CD4-positive, alpha-beta T cell treated with Interleukin-4 for 4 hours (primary cell): ENCODE data around the gene RCC2.
A peak's percentile ranks its signal among the peaks of the same experiment; 100 is the strongest.
"Not testable (repeated sequence)": the region's sequence is repeated elsewhere in the genome, so short reads cannot be mapped to it uniquely, and the experiment has no call there.

Source experiments
- DNase-seq: peaks from one replicate; pipeline ENCODE4 v3.0.0-alpha.2; 2020

The RCC2 gene

DNA sequence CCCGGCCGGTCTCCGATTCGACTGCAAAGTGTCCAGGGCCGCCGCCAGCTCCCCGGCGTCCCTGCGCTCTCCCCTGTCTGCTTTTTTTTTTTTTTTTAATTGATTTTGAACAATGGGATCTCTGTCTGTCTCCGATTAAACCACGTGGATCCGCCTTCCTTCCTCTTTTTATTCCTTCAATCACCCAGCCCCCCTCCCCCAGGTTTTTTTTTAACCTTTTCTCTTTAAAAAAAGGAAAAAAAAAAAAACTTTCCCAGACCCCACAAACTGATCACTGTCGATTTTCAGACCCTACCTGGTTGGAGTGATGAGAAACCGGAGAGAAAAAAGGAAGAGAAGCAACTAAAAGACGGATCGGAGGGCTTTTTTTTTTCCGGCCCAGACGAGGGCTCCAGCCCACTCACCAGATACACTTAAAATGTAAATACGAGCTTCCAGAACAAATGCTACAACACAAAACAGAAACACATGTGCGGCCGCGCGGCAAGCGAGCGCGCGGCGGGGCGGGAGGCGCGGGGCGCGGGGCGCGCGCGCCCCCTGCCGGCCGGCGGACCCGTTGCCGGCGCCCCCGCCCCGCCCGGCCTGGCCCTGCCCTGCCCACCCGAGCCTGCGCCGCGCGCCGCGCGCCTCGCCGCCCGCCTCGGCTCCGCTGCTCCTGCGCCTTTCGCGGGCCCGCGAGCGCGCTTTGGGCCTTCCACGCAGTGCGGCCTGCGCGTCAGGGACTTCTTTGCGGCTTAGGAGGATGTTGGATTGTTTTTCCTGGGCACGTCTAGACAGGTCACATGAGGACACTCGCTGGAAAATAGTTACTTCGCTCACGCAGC lies at the start of gene RCC2:
RCC2 (minus strand) TSS at position 428 of the 824 bp plus-strand sequence. CDS start 1,163 bp downstream, outside the sequence.
- DNase-seq = peak; percentile 79

DNA sequence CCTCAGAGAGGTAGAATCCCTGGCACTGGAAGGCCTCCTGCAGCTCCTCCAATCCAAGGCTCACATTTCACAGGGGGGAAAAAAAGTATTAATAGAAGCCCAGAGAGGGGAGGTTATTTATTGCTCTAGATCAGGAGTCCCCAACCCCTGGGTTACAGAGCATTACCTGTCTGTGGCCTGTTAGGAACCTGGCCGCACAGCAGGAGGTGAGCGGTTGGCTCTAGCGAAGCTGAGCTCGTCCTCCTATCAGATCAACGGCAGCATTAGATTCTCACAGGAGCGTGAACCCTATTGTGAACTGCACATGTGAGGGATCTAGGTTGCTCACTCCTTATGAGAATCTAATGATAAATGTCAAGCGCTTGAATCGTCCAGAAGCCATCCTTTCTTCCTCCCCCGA lies 46.8 kb upstream of the RCC2 start:
- DNase-seq = no peak

GRCh38 chr1:17485281-17485680 lies 45.8 kb upstream of the RCC2 start:
- no peak for DNase-seq

DNA sequence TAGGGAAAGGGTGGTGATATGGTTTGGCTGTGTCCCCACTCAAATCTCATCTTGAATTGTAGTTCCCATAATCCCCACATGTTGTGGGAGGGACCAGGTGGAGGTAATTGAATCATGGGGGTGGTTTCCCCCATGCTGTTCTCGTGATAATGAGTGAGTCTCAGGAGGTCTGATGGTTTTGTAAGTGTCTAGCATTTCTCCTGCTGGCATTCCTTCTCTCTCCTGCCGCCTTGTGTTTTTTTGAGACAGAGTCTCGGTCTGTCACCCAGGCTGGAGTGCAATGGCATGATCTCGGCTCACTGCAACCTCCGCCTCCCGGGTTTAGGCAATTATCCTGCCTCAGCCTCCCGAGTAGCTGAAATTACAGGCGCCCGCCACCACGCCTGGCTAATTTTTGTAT lies 42.5 kb upstream of the RCC2 start:
- not testable (repeated sequence) for DNase-seq

- no peak for DNase-seq
Observed at GRCh38 chr1:17480846-17481245, 41.4 kb upstream of the RCC2 start.

DNA sequence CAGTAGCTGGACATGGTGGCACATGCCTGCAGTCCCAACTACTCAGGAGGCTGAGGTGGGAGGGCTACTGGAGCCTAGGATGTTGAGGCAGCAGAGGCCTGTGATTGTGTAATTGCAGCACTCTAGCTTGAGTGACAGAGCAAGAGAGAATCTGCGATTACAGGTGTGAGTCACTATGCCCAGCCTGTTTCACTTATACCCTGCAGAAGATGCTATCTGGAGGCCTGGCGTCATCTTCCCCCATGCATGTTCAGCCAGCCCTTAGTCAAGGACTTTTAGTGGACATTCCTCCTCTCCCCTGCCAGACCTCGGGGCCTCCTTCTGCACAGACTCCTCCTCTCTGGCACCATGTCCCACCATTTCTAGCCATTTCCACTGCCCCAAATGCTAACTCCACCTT lies 36.3 kb upstream of the RCC2 start:
- no peak for DNase-seq

GRCh38 chr1:17474836-17475555 lies 35.5 kb upstream of the RCC2 start:
- DNase-seq = not testable (repeated sequence)

- no peak for DNase-seq
Observed at GRCh38 chr1:17472814-17473213, 33.3 kb upstream of the RCC2 start.

- DNase-seq = no peak
Observed at GRCh38 chr1:17471393-17471792, 31.9 kb upstream of the RCC2 start.

GRCh38 chr1:17470021-17470799 lies 30.7 kb upstream of the RCC2 start:
- no peak for DNase-seq

DNA sequence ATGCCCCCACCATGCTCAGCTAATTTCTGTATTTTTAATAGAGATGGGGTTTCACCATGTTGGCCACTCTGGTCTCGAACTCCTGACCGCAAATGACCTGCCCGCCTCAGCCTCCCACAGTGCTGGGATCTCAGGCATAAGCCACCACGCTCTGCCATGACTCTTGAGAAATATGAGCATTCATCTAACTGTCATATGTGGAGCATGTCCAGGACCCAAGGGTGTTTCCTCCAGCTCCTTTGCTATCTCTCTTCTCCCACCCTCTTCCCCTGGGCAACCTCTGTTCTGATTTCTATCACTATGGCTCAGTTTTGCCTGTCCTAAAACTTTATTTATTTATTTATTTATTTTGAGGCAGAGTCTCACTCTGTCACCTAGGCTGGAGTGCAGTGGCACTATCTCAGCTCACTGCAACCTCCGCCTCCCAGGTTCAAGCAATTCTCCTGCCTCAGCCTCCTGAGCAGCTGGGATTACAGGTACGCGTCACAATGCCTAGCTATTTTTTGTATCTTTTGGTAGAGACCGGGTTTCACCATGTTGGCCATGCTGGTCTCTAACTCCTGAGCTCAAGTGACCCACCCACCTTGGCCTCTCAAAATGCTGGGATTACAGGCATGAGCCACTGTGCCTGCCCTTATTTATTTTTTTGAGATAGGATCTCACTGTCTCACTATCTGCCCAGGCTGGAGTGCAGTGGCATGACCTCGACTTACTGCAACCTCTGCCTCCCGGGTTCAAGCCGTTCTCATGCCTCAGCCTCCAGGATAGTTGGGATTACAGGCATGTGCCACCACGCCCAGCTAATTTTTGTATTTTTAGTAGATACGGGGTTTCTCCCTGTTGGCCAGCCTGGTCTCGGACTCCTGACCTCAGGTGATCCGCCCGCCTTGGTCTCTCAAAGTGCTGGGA lies 29.1 kb upstream of the RCC2 start:
- DNase-seq = not testable (repeated sequence)

- DNase-seq = no peak
Observed at GRCh38 chr1:17466359-17466758, 26.9 kb upstream of the RCC2 start.

DNA sequence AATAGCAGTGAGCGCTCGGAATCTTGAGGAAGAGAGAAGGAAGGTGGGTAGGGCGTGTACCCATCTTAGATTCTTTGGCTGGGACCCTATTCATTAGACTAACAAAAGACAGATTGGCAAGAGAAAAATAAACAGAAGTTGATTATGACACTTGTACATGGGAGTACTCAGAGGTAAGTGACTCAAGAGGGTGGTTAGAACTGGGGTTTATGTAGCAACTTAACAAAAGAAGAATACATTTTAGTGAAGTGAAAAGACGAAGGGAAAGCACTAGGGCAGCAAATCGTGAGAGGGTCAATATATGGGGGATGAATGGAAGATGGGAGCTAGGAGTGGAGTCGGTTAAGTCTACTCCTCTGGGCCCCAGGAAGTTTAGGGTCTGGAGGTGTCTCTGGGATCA lies 25.8 kb upstream of the RCC2 start:
- DNase-seq = no peak

DNA sequence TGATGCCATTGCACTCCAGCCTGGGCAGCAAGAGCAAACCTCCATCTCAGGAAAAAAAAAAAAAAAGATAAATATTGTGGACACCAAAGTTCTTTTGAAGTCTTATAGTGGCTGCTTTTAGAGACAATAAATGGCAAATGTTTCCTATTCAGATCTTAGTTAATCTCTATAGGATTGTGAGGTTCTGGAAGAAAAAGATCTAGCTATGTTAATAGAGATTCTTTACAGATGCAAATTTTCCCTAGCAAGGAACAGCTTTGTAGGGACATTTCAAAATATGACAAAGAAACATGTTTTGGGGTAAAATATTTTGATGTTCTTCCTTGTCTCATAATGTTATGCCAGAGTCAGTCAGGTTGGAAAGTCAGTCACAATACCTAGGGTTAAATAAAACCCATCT lies 24.5 kb upstream of the RCC2 start:
- DNase-seq = no peak

- DNase-seq = no peak
Observed at GRCh38 chr1:17462669-17463068, 23.2 kb upstream of the RCC2 start.

DNA sequence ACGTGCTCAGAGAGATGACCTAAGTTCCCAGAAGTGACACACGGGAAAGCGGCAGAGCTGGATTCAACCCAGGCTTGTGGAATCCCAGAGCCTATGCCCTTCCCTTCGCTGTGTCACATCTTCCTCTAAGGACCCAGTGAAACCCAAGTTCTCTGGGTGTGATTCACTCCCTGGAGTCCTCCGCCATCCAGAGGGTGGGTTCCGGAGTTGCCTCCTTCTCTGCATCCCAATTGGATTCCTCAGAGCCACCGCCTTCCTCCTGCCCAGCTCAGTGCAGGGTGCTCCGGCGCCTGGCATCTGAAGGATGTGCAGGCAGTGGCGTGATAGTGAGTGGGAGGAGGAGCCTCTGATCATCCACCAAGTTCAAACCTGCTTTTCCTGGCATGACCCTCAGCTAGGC lies 20.7 kb upstream of the RCC2 start:
- DNase-seq = no peak

DNA sequence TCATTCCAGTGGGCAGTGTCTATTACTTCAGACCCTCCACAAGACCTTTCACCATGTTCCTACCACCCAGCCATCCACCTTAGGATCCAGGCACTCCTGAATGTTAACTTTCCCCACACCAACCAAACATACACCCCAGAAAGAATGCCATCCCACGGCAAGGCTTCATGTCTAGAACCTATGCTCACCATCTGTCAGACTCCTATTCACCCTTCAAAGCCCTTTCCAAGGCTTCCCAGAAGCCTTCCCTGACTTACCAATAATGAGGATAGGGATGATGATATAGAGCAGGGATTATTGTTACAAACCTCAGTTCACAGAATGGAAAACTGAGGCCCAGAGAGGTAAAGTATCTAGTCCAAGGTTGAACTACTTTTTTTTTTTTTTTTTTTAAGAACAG lies 19.3 kb upstream of the RCC2 start:
- DNase-seq = no peak

GRCh38 chr1:17452686-17453085 lies 13.2 kb upstream of the RCC2 start:
- DNase-seq = no peak

- DNase-seq = not testable (repeated sequence)
Observed at GRCh38 chr1:17452203-17452602, 12.7 kb upstream of the RCC2 start.

GRCh38 chr1:17451731-17452130 lies 12.3 kb upstream of the RCC2 start:
- DNase-seq = no peak

DNA sequence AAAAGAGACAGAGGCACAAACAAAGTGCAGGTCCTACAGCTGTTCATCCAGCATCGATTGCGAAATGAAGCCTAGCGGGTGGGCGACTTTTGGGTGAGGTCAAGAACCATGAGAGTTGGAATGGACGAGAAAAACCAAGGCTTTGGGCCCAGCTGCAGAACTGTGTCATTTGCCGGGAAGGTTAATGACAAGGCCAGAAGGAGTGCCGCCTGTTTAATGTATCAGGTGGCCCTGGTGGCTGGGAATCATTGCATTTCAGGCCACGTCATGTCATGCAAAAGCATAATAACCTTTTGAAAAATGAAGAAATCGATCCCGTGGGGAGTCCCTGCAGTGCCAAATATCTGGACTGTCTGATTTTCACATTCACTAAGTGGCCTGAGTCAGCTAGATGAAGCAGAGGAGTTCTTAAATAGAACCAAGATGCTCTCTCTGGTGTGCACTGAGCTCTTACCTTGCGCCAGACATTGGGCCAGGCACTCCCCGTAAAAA lies 8.1 kb upstream of the RCC2 start:
- DNase-seq = no peak

- no peak for DNase-seq
Observed at GRCh38 chr1:17442841-17443240, 3.4 kb upstream of the RCC2 start.
